NCI-H345 treated with DMSO at 0.1 percent for 48 hours (cell line): ENCODE results near the gene ZIC4.

Experiments used
- DNase-seq: peaks from one replicate; lab custom pipeline; 2025; ENCODE audit not compliant: unreplicated experiment; lab: John Stamatoyannopoulos, UW

Gene ZIC4

GRCh38 chr3:147356145-147356908, 50.0 kb downstream of the ZIC4 start:
- DNase-seq = no peak

GRCh38 chr3:147355753-147356090, 50.6 kb downstream of the ZIC4 start:
- DNase-seq = no peak

GRCh38 chr3:147355084-147355752, 51.1 kb downstream of the ZIC4 start:
- no peak for DNase-seq

- no peak for DNase-seq
Observed at GRCh38 chr3:147354623-147355022, 51.7 kb downstream of the ZIC4 start.

GRCh38 chr3:147351301-147351700, 55.0 kb downstream of the ZIC4 start:
- no peak for DNase-seq

GRCh38 chr3:147348976-147349375, 57.4 kb downstream of the ZIC4 start:
- DNase-seq = no peak

GRCh38 chr3:147343926-147344325, 62.4 kb downstream of the ZIC4 start:
- no peak for DNase-seq

GRCh38 chr3:147341727-147342126, 64.6 kb downstream of the ZIC4 start:
- no peak for DNase-seq

- DNase-seq = no peak
Observed at GRCh38 chr3:147336543-147337278, 69.6 kb downstream of the ZIC4 start.
